GM08714 (cell line): ENCODE data around the gene FNBP1.

ENCODE experiments used
- H3K4me3 ChIP-seq: fragments of 200-500 bp; sonication (Bioruptor generic); 2 replicates; pipeline ENCODE4 v1.5.1; 2014; ENCODE audit warnings: mild to moderate bottlenecking, low read length, inconsistent platforms
- ZNF274 ChIP-seq: IDR thresholded peaks from 2 replicates; pipeline ENCODE4 v1.6.1; 2012; ENCODE audit warnings: mild to moderate bottlenecking, low read depth, low read length

Gene FNBP1

DNA sequence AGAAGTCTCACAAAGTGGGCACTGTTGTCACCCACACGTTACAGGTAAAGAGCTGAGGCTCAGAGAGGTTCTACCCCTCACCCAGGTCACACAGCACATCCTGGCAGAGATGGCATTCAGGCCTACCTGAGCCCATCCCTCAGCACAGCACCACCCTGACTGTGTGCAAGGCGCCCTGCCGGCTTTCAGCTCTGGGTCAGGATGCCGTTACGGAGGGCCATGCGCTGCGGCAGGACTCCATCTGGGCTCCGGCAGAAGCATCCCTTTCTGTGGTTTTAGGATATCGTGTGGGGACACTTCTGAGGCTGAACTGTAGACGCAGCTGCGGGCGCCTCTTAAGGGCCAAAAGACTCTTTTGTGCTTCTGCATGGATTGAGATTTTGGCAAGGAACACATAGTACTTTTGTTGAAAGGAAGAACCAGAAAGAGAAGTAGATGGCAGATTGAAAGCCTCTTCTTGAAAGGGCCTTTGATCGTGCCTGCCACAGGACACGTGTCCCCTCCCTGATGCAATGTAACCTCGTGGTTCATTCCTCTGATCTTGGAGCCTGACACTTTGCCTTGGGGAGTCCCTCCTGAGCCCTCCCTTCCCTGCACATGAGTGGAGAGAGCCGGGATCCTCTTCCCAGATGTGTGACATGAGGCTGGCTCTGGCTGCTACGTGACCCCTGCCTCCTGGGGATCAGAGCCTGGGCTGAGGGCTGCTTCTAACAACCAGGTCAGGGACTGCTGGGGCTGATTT, 176.4 kb downstream of the FNBP1 start:
- H3K4me3 ChIP-seq = no peak overlapping the region
- TF ChIP-seq ZNF274 = no peak

GRCh38 chr9:129865668-129866320, 177.2 kb downstream of the FNBP1 start:
- TF ChIP-seq ZNF274 = no peak
- no peak overlapping the region for H3K4me3 ChIP-seq

- no peak for TF ChIP-seq ZNF274
- H3K4me3 ChIP-seq = no peak overlapping the region
Observed at GRCh38 chr9:129864991-129865647, 177.9 kb downstream of the FNBP1 start.

DNA sequence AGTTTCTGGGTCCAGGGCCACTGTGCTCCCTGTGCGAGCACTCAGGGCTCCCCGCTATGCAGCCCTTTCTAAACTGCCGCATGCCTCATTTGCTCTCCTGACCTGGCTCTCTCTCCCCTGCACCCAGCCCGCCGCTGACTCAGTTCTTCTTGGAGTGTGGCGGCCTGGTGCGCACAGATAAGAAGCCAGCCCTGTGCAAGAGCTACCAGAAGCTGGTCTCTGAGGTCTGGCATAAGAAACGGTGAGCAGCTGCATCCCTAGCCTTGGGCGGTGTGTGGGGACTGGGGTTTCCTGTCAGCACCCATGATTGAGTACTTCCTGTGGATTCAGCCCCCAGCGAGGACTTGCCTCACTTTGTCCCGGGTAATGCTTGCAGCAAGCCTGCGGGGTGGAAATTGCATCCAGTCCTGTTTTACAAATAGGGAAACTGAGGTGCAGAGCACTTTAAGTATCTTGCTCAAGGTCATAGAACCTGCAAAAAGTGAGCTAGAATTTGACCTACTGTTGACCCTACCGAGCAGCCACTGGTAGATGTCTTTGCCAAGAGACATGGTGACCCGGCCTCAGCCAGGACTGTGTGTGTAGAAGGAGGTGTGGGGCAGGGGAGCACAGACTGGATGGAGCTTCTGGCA, 179.8 kb downstream of the FNBP1 start:
- TF ChIP-seq ZNF274 = no peak
- H3K4me3 ChIP-seq = no peak overlapping the region

DNA sequence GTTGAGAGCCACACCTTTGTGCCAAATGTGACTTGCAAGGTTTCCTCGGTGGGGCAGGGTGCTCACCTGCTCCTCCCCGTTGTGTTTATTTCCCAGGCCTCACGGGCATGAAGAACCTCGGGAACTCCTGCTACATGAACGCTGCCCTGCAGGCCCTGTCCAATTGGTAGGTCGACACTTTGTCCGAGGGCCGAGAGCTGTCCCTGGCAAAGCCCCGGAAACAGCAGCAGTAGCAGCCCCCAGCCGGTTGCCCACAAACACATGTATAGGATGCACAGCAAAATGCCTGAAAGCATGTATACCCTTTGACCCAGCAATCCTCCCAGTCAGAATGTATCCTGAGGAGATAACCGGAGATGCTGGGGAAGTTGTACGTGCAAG, 181.6 kb downstream of the FNBP1 start:
- no peak overlapping the region for H3K4me3 ChIP-seq
- TF ChIP-seq ZNF274 = no peak

DNA sequence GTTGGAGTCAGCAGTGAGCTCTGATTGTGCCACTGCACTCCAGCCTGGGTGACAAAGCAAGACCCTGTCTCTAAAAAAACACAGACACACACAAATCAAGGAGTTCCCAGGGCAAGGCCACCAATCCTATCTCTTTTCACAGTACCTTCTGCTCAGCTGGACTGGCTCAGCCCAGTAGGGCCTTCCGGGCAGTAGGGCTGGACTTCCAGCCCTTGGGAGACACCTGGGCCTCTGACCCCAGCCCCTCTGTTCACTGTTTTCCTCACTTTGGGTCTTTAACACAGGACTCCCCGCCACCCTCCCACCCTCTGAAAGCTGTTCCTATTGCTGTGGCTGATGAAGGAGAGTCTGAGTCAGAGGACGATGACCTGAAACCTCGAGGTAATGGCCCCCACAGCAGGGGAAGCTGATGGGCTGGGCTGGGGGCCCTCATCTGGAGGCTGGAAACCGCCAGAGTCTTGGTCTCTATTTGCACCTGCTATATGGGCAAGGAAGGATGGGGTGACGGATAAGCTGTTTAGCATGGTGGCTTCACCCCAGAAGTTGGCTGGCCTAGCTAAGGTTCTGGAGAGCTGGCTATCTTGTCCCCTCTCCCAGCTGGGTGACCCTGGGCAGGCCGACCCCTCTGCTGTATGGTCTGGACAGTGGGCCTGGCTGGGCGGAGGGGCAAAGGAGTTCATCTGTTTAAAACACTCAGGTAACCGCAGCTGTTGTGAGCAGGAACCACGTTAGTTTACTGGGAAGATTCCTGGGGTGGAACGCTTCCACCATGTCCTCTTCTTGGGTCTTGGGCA, 182.1 kb downstream of the FNBP1 start:
- no peak for TF ChIP-seq ZNF274

GRCh38 chr9:129858167-129858962, 184.6 kb downstream of the FNBP1 start:
- no peak for TF ChIP-seq ZNF274
- H3K4me3 ChIP-seq = no peak overlapping the region

More for the DNA sequence above, 182.1 kb downstream of the FNBP1 start:
- no peak overlapping the region for H3K4me3 ChIP-seq

DNA sequence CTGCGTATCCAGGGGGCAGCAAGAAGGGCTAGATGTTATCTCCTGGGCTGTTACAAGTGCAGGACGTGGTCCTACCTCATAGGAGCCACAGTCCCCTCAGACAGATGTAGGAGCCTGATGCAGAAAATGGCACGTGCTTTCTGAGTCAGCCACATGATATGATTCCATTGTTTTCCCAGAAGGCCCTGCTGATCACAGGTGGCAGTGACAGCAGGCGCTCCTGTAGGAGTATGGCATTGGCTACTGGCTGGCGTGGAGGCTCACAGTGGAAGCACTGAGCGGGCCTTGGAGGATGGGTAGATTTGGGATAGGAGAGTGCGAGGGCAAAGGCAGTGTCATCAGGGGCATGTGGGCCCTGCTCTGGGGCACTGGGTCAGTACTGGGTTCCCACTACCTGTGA, 185.8 kb downstream of the FNBP1 start:
- TF ChIP-seq ZNF274 = no peak
- H3K4me3 ChIP-seq = no peak overlapping the region

DNA sequence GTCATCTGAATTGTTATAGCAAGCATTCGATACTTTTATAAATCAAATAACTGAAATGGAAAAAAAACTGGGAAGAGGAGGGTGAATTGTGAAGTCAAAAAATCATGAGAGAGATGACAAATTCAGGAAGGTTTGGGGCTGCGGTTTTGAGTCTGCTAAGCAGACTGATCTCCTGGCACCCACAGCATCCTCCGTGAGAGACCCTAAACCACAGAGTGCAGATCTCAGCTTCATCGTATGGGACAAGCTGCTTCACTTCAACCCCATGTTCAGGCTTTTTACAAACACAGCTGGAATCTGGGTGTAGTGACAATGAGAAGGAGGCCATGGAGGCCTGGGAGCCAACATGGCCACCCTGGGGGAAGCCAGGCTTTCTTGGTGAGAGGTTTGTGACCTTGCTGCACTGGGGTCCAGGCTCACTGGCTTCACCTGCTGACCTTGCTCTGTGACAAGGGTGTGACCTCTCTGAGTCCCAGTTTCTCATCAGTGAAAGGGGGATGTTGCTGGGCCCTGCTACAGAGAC, 188.3 kb downstream of the FNBP1 start:
- no peak overlapping the region for H3K4me3 ChIP-seq
- TF ChIP-seq ZNF274 = no peak

DNA sequence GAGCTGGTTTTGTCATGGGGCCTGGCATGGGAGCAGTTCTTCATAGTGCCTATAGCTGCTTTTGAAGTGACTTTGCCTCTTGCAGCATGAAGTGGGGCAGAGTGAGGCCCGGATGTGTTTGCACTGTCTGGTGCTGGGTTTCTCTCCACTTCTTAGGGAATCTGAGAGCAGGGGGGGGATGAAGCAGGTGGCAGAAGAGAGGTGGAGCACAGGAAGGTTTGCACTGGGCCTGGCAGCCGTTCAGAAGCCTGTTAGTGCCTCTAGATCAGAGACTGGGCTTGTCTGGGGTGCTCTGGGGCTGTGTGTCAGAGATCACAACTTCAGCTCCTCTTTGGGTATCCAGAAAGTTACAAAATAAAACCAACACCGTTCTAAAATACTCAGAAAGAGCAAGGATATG, 189.4 kb downstream of the FNBP1 start:
- no peak overlapping the region for H3K4me3 ChIP-seq
- no peak for TF ChIP-seq ZNF274

DNA sequence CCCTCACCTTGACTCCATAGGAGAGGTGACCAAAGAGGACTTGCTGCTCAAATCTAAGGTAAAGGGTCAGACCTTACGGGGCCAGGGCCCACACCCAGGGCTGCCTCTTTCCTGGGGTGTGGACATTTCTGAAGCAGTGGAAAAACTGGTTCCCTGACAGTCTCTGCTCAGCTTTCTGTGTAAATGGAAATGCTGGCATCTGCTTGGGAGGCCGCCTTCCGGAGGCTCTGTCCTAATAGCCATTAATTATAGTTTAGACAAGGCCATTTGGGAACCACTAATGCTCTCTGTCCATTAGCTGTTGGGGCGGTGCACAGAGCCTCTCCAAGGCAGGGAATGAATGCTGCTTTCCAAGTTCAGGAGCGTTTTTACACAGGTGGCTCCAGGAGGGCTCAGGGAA, 190.4 kb downstream of the FNBP1 start:
- no peak for TF ChIP-seq ZNF274
- H3K4me3 ChIP-seq = no peak overlapping the region

DNA sequence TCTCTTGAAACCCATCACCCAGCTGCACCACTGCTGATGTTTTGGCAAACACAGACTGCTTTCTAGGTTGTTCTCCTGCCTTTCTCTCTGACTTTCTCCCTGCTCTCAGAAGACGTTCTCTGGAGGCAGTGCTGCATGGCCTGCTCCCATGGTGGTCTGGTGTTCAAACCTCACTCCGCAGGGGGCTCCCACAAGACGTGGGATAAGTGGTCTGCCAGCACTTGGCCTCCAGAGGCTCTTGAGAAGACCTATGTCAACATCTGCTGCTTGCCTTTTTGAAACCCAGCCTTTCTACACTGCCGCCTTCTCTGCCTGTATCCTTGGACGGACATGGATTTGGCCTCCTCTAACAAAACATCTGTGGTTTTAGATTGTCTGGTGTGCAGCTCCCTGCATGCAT, 191.2 kb downstream of the FNBP1 start:
- H3K4me3 ChIP-seq = no peak overlapping the region
- TF ChIP-seq ZNF274 = no peak
